Measurements from ENCODE around the gene LGALS7.

Gene LGALS7

GRCh38 chr19:38725469-38726283, 47.6 kb downstream of the LGALS7 start:
- DNase-seq = no peak

DNA sequence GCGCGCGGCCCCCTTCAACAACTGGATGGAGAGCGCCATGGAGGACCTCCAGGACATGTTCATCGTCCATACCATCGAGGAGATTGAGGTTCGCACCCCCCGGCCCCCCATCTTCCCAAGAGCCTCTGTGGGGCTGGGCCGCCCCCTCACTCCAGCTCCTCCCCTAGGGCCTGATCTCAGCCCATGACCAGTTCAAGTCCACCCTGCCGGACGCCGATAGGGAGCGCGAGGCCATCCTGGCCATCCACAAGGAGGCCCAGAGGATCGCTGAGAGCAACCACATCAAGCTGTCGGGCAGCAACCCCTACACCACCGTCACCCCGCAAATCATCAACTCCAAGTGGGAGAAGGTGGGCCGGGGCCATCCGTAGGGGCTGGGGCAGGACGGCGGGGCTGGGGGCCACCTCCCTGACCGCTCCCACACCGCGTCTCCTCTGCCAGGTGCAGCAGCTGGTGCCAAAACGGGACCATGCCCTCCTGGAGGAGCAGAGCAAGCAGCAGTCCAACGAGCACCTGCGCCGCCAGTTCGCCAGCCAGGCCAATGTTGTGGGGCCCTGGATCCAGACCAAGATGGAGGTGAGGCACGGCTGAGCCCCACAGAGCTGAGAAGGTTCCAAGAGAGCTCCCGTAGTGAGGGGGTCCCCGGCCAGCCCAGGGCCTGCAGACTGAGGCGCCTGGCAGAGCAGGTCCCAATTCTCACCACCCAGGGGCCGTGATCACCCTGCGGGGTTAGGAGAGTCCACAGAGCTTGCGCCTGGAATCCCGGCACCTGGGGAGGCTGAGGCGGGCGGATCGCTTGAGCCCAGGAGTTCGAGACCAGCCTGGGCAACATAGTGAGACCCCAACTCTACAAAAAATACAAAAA, 49.1 kb downstream of the LGALS7 start:
- DNase-seq = no peak

DNA sequence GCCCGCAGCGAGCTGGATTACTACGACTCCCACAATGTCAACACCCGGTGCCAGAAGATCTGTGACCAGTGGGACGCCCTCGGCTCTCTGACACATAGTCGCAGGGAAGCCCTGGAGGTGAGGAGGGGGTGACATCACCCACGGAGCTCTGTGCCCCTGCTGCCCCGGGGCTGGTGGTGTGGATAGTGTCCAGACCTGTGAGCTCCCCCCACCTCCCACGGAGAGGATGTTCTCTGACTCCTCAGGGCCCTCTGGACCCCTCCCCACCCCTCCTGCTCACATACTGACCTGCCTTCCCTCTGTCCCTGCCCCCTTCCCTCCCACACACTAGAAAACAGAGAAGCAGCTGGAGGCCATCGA, 49.7 kb downstream of the LGALS7 start:
- DNase-seq = no peak

- DNase-seq = no peak
Measured at GRCh38 chr19:38722947-38723605, 50.2 kb downstream of the LGALS7 start.

- DNase-seq = no peak
Measured at GRCh38 chr19:38721979-38722773, 51.1 kb downstream of the LGALS7 start.

DNA sequence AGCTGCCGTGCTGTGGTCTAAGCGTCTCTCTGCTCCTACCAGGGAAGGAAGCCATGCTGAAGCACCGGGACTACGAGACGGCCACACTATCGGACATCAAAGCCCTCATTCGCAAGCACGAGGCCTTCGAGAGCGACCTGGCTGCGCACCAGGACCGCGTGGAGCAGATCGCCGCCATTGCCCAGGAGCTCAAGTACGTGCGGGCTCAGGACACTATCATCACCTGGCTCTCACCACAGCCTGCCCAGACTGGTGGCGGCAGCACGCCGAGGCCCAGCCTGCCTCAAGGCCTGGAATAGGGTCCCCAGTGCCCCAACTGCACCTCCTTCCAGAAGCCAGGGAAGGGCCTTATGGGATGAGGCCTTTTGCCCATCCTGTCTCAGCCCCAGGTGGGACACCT, 51.8 kb downstream of the LGALS7 start:
- no peak for DNase-seq

Measured in activated T-cell treated with anti-CD3 and anti-CD28 coated beads, Interleukin-2, amount 50 U/mL, for 1 hour (primary cell).